SKM-1 (cell line): ENCODE results near the gene GMPR.
"Not testable (repeated sequence)": the region's sequence is repeated elsewhere in the genome, so short reads cannot be mapped to it uniquely, and the experiment has no call there.

ENCODE experiments used
- DNase-seq: peaks from one replicate; lab custom pipeline; 2025; ENCODE audit not compliant: unreplicated experiment; lab: John Stamatoyannopoulos, UW

GMPR gene

DNA sequence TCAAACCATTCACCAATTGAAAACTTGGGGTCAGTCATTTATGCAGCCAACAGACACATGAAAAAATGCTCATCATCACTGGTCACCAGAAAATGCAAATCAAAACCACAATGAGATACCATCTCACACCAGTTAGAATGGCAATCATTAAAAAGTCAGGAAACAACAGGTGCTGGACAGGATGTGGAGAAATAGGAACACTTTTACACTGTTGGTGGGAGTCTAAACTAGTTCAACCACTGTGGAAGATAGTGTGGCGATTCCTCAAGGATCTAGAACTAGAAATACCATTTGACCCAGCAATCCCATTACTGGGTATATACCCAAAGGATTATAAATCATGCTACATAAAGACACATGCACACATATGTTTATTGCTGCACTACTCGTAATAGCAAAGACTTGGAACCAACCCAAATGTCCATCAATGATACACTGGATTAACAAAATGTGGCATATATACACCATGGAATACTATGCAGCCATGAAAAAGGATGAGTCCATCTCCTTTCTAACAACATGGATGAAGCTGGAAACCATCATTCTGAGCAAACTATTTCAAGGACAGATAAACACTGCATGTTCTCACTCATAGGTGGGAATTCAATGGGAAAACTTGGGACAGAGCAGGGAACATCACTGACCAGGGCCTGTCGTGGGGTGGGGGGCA, 13.2 kb upstream of the GMPR start:
- DNase-seq: not testable (repeated sequence)

DNA sequence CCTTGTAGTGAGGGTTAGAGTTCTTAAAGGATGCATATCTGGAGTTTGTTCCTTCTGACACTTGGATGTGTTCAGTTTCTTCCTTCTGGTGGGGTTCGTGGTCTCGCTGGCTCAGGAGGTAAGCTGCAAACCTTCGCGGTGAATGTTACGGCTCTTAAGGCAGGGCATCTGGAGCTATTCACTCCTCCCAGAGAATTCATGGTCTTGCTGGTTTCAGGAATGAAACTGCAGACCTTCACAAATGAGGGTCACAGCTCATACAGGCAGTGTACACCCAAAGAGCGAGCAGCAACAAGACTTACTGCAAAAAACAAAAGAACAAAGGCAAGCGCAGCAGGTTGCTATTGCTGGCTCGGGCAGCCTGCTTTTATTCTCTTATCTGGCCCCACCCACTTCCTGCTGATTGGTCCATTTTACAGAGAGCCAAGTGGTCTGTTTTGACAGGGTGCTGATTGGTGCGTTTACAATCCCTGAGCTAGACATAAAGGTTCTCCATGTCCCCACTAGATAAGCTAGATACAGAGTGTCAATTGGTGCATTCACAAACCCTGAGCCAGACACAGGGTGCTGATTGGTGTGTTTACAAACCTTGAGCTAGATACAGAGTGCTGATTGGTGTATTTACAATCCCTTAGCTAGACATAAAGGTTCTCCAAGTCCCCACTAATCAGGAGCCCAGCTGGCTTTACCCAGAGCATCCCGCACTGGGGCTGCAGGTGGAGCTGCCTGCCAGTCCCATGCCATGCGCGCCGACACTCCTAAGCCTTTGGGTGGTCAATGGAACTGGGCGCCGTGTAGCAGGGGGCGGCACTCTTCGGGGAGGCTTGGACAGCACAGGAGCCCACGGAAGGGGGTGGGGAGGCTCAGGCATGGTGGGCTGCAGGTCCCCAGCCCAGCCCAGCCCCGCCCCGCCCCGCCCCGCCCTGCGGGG, 12.0 kb upstream of the GMPR start:
- not testable (repeated sequence) for DNase-seq

DNA sequence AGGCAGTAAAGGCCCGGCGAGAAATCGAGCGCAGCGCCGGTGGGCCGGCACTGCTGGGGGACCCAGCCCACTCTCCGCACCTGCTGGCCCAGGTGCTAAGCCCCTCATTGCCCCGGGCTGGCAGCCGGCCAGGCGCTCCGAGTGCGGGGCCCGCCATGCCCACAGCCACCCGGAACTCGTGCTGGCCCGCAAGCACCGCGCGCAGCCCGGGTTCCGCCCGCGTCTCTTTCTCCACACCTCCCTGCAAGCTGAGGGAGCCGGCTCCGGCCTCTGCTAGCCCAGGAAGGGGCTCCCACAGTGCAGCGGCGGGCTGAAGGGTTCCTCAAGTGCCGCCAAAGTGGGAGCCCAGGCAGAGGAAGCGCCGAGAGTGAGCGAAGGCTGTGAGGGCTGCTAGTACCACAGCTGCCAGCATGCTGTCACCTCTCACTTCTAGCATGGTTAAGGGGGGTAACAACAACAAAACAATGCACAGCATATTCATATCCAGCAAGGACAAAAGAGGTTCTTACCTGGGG, 11.3 kb upstream of the GMPR start:
- no peak for DNase-seq

DNA sequence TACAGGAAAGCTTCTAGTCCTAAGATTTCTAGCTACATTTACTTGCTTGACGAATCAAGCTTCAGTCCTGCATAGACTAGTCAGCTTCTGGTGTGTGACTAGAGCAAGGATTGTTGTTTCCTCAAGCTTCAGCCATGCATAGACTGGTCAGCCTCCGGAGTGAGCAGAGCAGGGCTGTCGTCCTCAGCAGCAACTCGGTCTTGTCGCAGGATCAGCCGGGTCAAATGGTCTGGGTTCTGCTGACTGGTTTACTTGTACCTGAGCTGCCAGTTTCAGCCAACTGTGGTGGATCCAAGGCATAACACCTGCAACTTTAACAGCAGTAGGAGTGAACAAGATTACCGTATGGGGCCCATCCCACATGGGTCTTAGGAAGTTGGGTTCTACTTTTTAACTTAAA, 10.8 kb upstream of the GMPR start:
- DNase-seq: no peak

DNA sequence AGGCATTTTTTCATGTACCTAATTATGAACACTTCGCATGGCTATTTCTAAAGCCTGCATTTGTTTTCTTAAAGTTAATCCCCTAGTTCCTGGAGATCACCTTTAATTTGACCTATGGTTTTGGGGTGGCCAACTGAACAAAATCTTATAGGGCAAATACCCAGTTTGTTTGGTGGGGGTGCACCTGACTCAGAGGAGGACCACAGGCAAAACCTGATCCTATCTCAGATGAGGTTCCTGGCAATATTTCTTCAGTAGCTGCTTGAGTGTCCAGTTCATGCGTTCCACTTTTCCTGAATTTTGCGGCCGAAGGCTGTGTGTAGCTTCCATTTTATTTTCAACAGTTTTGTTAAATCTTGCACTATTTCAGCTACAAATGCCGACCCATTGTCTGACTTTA, 10.3 kb upstream of the GMPR start:
- DNase-seq: no peak

DNA sequence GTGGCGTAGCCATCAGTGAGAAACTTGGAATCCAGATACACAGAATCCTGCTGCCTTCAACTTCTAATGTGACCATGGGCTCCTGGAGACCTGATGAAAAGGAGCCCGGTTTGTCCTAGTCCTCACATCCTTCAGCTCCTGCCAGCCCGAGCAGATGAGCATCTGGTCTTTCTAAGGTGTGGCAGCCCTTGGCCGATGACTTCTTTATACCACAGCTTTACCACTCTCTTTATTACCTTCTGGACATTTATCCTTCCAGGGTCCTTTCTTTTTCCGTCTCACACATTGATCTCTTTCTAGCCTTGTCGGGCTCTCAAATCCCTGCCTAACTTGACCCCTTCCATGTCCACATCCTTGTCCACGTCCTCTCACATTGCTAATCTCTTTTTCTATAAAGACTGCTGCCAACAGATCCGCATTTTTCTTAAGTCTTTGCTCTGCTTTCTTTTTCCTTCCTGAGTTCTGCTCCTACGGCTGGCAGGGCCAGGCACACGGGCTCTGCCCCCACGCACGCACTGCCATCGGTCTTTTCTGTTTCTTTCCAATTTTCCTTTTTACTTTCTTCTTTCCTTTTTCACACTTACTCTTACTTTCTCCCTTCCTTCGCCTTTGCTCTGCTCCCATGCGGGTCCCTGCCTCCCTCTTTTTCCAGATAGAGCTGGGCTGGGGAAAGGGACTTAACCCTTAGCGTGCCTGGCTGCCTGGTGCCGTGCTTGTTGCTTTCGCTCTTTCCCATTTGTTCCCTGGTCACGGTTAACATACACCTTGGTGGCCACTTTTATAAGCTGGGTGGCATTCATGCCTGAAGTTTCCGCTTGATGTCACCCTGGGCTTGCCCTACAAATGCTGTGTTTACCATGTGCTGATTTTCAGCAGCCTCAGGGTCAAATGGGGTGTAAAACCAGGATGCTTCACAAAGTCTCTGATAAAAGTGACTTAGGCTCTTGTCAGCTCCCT, 9.4 kb upstream of the GMPR start:
- no peak for DNase-seq

DNA sequence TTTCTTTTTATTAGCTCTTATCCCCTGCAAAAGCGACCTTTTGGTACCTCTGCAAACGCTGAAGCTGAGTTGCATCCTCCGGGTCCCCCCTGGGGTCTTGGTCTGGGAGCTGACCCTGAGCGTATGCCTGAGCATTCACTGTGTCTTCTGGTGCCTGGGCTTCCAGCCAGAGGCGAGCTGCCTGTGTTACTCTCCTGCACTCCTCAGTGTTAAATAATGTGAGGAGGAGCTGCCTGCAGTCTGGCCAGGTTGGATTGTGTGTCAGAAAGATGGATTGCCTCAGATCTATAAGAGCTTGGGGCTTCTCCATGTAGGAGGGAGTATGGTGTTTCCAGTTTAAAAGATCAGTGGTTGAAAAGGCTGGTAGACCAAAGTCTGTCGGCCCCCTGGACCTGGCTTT, 8.7 kb upstream of the GMPR start:
- DNase-seq: no peak

DNA sequence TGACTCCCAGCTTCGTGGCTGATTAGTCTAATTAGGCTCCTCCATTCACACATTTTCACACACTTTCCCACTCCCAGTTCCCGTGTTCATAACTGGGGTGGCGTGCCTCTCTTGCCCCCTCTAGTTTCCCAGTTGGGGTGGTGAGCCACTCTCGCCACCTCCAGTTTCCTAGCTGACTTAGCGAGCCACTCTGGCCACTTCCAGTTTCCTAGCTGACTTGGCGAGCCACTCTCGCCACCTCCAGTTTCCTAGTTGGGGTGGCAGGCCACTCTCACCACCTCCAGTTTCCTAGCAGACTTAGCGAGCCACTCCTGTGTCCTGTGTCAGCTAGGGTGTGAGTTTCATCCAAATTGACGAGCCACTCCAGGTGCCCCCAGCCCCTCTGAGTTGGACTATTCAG, 7.4 kb upstream of the GMPR start:
- DNase-seq: no peak

DNA sequence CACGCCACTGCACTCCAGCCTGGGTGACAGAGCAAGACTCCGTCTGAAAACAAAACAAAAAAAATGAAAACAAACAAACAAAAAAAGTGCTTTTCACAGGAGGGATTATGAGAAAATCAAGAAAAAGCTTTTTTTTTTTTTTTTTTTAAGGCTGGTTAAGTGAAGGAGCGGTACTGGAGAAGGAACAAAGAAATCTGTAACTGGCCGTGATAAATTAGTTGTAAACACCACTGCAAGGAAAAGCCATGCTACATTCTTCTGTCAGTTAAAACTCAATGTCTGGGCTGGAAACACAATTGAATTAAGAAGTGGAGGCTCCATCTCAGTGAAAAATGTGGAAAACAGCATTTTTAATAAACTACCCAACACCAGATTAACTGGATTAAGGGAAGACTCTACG, 6.3 kb upstream of the GMPR start:
- no peak for DNase-seq

DNA sequence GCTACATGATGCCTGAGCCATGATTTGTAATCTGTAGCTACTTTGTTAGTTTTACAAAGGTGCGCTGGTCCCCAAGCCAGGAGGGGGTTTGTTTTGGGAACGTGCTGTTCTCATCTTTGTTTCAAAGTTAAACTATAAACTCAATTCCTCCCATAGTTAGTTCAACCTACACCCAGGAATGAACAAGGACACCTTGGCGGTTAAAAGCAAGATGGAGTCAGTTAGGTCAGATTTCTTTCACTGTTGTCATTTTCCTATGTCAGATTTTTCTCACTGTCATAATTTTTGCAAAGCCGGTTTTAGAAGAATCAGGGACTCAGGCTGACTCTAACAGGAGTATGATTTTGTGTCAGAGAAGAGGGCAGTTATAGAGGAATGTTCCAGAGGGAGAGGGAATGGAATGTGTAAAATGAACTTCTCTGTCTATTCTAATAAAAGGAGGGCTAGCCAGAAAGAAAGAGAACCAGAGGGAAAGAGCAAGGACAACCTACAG, 2.3 kb upstream of the GMPR start:
- DNase-seq: no peak

DNA sequence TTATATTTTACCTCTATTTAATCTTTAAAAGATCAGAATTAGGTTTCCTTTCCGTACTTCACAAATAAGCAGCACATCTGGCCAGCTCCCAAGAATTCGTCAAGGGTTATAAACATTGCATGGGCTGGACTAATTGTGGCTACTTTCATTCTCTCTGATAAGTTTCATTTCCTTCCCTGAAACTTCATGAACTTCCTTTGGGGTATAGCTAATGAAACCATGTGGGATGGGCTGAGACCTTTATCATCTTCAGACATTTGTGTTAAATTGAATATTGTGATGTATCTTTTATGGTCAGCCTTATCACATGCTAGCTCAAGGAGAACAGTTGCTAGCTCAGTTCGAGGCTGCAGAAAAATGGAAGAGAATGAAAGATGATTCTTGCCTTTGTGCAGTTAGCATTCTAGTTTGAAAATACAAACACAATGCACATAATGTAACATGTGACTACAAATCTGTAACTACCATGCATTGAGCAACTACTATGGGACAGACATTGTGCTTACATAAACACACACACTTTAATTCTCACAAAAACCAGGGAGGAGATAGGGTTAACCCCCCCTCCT, 1.7 kb upstream of the GMPR start:
- DNase-seq: no peak

DNA sequence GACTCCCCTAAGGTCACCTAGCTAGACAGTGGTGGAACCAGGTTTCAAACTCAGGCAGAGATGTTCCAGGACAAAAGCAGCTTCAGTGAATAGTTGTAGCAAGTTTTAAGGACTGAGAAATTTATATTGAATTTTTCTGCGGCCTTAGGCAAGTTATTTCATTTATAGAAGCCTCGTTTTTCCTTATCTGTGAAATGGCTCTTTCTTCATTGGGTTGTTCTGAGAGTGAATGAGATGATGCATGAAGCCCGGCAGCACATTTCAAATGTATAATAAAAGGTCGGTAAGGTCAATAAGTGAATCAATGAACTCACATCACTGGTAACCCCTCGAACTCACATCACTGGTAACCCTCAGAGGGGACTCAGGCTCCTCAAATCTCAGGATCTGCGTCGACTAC, 1.1 kb upstream of the GMPR start:
- DNase-seq: no peak

DNA sequence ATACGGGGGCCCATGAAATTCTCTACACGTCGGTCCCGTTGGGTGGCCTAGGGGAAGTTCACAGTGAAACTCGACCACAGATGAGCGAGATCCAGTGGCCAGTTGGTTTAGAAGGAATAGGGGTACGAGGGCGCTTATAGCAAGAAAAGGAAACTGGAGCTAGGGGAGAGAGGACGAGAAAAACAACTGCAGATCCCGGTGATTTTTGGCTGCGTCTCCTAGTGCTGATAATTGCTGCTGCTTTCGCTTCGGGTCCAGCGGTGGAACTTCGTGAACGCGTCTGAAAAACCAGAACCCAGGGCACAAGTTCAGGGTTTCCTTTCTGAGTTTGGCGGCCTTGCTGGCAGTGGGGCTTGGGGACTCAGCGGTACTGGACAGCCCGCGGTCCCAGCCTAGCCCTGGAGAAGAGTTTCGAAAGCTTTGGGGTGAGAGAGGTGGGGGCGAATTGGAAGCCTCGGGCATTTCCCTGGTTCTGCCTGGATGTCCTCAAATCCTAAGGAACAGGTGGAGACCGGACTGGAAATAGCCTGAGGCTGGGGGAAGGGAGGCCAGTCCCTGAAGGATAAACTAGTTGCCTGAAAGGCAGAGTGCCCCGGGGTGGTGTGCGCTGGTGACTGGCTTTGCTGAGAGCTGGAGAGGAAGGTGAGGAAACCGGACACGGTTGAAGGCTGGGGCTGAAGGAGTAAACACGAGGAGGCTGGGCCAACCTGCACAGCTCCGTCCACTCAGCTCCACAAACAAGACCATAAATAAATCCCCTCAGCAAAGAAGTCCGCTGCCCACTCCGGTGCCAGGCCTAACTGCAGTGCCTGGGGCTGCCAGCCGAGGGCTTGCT, 793 bp downstream of the GMPR start:
- no peak for DNase-seq

DNA sequence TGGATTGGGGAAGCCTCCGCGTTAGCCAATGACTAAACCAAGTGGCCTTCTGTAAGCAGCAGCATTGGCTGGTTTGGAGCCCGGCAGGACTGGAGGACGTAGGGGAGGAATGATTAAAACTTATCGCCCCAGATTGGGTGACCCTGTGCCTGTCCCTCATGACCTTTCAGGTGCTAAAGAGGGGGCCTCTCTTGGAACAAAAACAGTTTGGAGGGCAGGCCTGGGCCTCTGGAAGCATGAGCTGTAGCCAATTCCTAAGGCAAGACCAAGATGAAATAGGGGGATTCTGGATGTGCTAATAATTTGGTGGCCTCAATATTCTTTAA, 1.4 kb downstream of the GMPR start:
- no peak for DNase-seq

DNA sequence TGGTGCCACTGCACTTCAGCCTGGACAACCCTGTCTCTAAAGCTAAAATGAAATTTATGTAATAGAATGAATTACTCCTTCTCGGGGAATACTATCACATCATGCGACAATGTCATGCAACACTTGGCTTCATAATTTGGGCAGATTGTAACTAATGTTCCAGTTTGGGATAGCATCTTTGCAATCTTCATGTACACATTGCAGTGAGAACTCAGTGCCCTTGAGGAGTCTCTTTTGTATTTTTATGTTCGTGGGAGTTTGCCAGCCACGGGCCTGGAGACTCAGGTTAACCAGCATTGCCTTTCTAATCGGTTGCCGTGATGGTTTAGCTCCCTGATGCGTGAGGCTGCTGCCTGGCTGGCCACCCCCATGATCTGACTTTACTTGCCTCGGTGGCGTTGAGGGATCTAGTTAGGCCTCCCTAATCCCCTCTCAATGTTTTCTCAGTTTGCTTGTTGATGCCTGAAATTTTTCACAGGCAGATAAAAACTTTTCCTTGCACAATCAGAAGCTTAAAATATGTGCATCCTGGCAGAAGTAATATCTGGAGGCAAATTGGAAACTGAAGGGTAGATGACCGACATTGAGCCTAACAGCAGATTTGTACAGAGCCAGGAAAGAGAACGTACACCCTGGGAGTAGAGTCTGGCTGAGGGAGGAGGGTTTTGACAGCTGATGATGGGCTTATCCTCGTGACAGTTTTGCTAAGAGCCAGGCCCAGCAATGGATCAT, 2.4 kb downstream of the GMPR start:
- no peak for DNase-seq

DNA sequence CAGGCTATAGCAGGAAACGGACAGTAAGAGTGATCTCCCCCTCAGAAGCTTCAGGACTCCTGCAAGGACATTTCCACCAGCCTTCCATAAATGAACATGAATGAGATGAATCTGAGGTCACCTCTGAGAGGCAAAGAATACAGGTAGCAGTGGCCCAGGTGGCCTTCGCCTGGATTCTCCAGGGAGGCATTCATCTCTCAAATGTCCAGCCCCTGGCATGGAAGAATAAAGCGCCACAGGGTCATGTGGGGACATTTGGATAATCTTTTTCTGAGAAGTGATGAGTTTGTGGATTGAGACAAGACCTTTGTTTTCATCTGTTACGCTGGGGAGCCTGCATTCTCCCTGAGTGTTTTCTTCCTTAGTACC, 2.9 kb downstream of the GMPR start:
- DNase-seq: no peak

DNA sequence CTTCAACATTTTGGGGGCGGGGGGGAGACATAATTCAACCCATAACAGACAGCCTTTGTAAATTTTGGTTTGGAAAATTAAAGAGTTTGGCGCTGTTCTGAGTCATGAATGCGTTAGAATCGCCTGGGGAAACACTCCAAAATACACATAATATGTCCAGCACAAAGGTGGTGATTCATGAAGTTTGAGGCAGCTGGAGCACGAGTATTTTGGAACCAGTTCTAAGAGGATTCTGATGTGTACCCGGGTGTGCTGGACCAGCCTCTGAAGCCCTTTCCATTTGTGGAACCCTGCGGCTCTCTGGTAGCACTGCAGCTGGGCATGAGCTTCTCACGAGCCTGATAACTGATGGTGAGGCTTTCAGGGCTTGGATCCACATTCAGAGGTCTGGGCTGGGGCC, 4.7 kb downstream of the GMPR start:
- no peak for DNase-seq

DNA sequence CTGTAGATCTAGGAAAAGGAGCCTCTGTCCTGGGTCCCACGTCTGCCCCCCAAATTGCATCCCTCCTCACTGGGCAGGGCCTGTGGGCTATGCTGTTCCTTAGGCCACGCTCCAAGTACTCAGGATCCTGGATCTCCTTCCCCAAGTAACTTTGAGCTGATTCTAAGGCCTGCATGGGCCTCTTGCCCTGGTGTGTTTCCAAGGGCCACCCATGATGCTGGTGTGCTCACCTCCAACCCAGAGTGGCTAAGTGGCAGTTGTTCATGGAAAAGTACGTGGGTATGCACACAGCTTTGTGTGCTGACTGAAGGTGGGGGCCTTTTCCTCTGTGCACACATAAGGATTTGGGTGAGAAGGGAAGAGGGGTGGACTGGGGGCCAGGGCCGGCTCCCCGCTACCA, 5.3 kb downstream of the GMPR start:
- no peak for DNase-seq

DNA sequence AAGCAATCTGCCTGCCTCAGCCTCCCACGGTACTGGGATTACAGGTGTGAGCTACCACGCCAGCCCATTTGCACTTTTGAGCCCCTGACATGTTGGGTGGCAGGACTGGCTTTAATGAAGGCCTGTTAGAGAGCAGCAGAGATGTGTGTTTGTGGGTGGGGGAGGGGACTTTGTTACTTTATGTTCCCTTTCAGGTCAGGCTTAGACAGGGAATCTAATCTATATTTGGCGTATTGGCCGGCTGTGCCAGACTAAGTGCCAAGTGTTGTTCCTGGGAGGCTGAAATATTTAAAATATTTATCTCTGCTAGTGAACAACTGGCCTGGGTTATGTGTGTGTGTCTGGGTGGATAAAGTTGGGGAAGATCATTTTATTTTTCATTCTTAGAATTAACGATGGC, 6.1 kb downstream of the GMPR start:
- DNase-seq: no peak
